ENCODE data around the gene CCDC68. TPM values are rescaled to one million over a fixed set of nuclear protein-coding genes. Genes with fewer than 3 reads are reported as not detected.

The CCDC68 gene
- total RNA-seq, 3 donors from 2014 or later, result 6.6 to 9.6 (median 8.5) TPM

DNA sequence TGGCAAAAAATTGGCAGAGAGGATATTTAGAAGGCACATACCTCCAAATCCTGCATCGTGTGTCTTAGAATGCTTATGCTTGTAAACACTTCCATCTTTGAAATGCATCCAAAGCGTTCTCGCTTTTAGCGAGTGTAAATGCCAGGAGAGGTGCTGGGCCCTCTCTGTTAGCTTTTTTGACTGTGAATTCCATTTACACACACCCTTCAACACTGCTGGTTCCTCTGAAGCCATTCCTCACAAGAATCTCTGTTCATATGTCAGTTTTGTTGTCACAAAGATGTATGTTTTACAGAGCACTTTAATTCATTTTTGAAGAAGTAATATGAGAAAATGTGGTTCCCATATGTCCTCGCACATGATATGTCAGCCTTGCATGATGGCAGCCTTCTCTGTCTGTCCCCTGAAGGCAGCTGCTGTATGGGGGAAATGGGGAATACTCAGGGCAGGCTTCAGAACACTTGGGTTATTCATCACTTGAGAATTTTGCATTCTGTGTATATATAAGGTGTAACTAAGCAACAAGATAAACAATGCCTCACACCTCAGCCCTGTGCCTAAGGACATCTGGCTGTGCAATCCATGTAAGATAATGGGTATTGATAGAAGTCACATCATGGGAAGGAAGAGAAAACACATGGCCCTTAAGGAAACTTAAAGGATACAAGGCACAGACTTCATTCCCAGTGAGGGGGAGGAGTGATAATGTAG lies 78.7 kb downstream of the CCDC68 start:
- H3K4me3 ChIP-seq, result no peak overlapping the region
- no peaks in the 10 kb centered on the region for H3K27me3 ChIP-seq
- no peak for DNase-seq (ENCODE audit: low spot score in 2 of 2)
- H3K36me3 ChIP-seq, result no peaks in the 10 kb centered on the region
- H3K9me3 ChIP-seq, result no peaks in the 10 kb centered on the region
- TF ChIP-seq POLR2AphosphoS5 (IDR thresholded peaks at IDR 0.05) (no peak), POLR2A (IDR thresholded peaks at IDR 0.05) (no peak)
- intact Hi-C loops (cut with DNase I; ENCODE audit: low total_unique reads), result no loop called here
- no peak overlapping the region for H3K27ac ChIP-seq
- H3K4me1 ChIP-seq, result no peaks in the 10 kb centered on the region

DNA sequence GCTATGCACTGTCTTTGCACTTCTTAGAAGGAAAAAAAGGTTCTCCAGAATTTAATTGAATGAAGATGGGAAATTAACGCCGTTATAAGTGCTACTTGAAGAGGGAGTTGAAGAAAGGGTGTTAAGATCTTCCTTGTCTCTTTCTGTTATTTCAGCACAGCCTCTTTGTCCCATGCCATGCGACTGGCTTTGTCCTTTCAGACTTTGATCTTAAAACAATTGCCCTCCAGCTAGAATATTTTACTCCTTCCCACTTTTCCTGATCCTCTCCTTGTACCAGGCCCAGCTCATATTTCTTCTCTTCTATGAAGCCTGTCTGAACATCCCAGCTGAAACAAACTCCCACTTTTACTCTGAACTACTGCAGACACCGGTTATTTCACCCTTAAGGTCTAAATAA lies 79.6 kb downstream of the CCDC68 start:
- intact Hi-C loops (cut with DNase I; ENCODE audit: low total_unique reads), result no loop called here
- H3K36me3 ChIP-seq, result no peaks in the 10 kb centered on the region
- no peaks in the 10 kb centered on the region for H3K9me3 ChIP-seq
- H3K4me1 ChIP-seq, result no peaks in the 10 kb centered on the region
- H3K4me3 ChIP-seq, result no peak overlapping the region
- no peaks in the 10 kb centered on the region for H3K27me3 ChIP-seq
- TF ChIP-seq POLR2AphosphoS5 (IDR thresholded peaks at IDR 0.05) (no peak), POLR2A (IDR thresholded peaks at IDR 0.05) (no peak)
- TF ChIP-seq, protein P1, sequence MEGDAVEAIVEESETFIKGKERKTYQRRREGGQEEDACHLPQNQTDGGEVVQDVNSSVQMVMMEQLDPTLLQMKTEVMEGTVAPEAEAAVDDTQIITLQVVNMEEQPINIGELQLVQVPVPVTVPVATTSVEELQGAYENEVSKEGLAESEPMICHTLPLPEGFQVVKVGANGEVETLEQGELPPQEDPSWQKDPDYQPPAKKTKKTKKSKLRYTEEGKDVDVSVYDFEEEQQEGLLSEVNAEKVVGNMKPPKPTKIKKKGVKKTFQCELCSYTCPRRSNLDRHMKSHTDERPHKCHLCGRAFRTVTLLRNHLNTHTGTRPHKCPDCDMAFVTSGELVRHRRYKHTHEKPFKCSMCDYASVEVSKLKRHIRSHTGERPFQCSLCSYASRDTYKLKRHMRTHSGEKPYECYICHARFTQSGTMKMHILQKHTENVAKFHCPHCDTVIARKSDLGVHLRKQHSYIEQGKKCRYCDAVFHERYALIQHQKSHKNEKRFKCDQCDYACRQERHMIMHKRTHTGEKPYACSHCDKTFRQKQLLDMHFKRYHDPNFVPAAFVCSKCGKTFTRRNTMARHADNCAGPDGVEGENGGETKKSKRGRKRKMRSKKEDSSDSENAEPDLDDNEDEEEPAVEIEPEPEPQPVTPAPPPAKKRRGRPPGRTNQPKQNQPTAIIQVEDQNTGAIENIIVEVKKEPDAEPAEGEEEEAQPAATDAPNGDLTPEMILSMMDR (IDR thresholded peaks at IDR 0.05), result no peak
- H3K27ac ChIP-seq, result no peak overlapping the region
- no peak for DNase-seq (ENCODE audit: low spot score in 2 of 2)

DNA sequence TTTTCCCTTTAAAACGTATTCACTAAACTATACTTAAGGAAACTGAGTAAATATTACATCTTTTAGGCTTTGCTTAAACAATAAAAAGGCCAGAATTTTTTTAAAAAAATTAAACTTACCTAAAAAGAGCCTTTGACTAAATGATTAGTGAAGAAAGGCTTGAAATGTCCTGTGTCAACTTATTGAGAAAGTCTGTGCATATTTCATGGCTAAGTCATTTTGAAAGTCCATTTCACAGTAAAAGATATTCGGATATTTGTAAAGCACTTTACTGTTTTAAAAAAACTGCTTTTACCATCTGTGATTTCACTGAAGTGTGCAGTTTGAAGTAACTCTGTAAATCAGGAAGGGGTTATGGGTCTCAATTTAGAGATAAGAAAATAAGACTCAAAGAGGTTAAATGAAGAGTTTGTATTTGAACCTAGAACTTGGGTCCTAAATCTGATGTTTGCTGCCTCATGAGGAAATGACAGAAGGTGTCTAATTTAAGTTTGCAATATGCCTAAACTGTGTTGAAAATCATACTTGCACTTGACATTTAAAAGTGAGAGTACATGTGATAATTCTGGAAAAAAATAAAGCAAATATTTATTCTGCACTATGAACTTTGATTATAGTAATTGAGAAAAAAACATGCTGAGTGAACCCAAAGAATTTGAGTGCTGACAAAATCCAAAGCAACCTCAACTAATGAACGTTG lies 80.5 kb downstream of the CCDC68 start:
- Histone ChIP-seq H3K27me3 (no peaks in the 10 kb centered on the region), H3K36me3 (no peaks in the 10 kb centered on the region), H3K9me3 (no peaks in the 10 kb centered on the region), H3K27ac (no peak overlapping the region), H3K4me1 (no peaks in the 10 kb centered on the region), H3K4me3 (no peak overlapping the region)
- DNase-seq (ENCODE audit: low spot score in 2 of 2), result no peak
- intact Hi-C loops (cut with DNase I; ENCODE audit: low total_unique reads), result no loop called here
- TF ChIP-seq POLR2A (IDR thresholded peaks at IDR 0.05) (no peak), POLR2AphosphoS5 (IDR thresholded peaks at IDR 0.05) (no peak)
- TF ChIP-seq, protein P1 (IDR thresholded peaks at IDR 0.05), result no peak

DNA sequence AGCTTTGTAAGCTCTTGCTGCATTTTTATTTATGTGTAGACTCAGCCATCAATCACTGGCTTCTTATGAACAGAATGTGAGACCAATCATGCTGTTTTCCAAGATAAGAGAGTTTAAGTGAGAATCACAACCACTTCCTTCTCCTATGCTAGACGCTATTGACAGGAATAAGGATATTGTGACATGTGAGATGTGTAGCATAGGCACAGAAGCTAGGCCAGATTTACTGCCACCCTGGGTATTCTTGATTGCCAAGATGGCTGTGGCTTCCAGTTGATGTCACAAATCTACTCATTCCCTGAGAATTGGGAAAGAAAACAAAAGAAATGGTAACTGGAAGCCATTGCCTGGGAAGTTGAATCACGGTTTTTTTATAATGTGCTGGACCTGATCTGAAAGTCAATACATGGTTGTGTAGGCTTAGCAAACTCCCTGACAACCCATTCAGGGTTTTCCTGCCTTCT lies 81.1 kb downstream of the CCDC68 start:
- Histone ChIP-seq H3K4me3 (no peak overlapping the region), H3K27me3 (no peaks in the 10 kb centered on the region), H3K4me1 (no peaks in the 10 kb centered on the region), H3K9me3 (no peaks in the 10 kb centered on the region), H3K27ac (no peak overlapping the region), H3K36me3 (no peaks in the 10 kb centered on the region)
- intact Hi-C loops (cut with DNase I; ENCODE audit: low total_unique reads), result no loop called here
- TF ChIP-seq POLR2AphosphoS5 (IDR thresholded peaks at IDR 0.05), result no peak
- TF ChIP-seq, protein P1 (IDR thresholded peaks at IDR 0.05), result no peak
- no peak for TF ChIP-seq POLR2A (IDR thresholded peaks at IDR 0.05)
- no peak for DNase-seq (ENCODE audit: low spot score in 2 of 2)

DNA sequence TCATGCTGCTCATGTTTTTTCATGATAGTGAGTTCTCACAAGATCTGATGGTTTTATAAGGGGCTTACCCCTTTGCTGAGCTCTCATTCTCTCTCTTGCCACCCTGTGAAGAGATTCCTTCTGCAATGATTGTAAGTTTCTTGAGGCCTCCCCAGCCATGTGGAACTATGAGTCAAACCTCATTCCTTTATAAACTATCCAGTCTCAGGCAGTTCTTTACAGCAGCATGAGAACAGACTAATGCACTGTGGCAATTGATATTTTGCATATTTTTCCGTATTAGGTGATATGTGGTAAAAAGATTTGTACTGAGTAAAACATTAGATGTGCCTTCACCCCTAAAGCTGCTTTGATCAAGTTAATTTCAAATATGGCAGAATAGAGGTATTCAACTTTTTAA lies 82.2 kb downstream of the CCDC68 start:
- Histone ChIP-seq H3K4me1 (no peaks in the 10 kb centered on the region), H3K27ac (no peak overlapping the region), H3K4me3 (no peak overlapping the region), H3K36me3 (no peaks in the 10 kb centered on the region), H3K27me3 (no peaks in the 10 kb centered on the region), H3K9me3 (no peaks in the 10 kb centered on the region)
- intact Hi-C loops (cut with DNase I; ENCODE audit: low total_unique reads), result no loop called here
- DNase-seq (ENCODE audit: low spot score in 2 of 2), result no peak
- TF ChIP-seq, protein P1 (IDR thresholded peaks at IDR 0.05), result no peak
- TF ChIP-seq POLR2A (IDR thresholded peaks at IDR 0.05), result no peak
- no peak for TF ChIP-seq POLR2AphosphoS5 (IDR thresholded peaks at IDR 0.05)
